Activated naive CD4-positive, alpha-beta T cell treated with Interleukin-2 at 50 U/mL for 16 hours (primary cell): ENCODE data around the gene PLEKHH2.
"Not testable (repeated sequence)": the region's sequence is repeated elsewhere in the genome, so short reads cannot be mapped to it uniquely, and the experiment has no call there.

Experiments
- DNase-seq: peaks from one replicate; pipeline ENCODE4 v3.0.0-alpha.2; 2020

PLEKHH2 gene

DNA sequence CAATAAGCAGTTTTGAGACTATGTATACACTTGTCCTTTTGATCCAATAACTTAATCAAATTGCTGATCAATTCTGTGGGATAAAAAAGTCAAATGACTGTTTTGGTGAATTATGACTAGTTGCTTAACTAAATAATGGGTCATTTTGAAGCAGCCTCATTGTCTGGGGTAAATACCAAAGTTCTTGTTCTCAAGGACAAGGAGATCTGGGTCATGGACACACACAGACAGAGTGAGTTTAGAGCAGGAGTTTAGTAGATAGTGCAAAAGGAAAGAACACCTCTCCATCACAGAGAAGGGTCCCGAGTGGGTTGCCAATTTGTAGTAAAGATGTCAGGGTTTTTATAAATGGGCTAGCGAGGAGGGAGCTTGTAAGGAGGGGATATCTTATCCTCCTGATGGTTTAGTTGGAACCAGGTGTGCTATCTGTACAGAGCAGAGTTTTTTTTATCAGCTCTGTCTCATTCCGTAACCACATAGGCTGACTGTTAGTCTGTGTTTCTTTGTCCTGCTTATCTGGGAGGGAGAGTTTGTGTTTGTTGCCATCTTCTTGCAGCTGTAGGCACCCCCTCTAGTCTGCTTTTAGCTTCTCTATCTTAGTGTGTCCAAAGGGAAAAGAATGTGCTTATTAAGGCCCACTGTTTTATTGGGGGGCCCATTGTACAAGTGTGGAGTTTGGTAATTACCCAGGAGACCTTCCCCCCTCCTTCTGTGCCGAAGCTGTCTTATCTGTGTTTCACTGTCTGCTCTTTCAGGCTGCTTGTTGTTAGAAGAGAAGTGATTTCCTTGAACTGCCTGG, 87.9 kb downstream of the PLEKHH2 start:
- no peak for DNase-seq

DNA sequence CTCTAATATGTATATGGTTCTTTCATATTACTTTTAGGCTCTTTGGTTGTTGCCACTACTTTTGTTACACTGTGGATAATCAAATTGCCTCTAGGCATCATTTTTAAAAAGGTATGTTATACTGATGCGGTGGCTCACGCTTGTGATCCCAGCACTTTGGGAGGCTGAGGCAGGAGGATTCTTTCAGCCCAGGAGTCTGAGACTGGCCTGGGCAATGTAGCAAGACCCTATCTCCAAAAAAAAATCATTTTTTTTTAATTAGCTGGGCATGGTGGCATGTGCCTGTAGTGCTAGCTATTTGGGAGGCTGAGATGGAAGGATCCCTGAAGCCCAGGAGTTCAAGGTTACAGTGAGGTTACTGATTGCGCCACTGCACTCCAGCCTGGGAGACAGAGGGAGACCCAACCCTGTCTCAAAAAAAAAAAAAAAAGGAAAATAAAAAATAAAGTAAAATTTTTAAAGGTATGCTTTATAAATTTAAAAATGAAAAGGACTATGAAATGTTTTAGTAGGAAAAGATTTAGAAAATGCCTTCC, 88.7 kb downstream of the PLEKHH2 start:
- no peak for DNase-seq

GRCh38 chr2:43726961-43727633, 90.0 kb downstream of the PLEKHH2 start:
- DNase-seq = not testable (repeated sequence)

- DNase-seq = no peak
Measured at GRCh38 chr2:43727634-43728014, 90.6 kb downstream of the PLEKHH2 start.

GRCh38 chr2:43729491-43730174, 92.6 kb downstream of the PLEKHH2 start:
- no peak for DNase-seq

DNA sequence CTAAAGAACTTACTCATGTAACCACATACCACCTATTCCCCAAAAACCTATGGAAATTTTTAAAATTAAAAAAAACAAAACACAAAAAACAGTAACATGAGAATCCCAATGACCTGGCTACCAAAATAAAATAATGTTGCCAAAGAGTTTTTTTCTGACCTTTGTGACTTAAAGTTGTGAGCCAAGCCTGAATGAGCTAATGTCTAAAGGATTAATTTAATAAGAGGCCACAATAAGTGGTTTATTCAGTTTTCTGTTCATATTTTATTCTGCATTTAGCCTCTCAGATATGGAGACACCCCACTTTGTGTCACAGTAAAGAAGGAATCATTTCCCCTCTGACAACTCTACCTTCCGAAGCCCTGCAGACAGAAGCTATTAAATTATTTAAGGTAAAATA, 94.2 kb downstream of the PLEKHH2 start:
- no peak for DNase-seq

- no peak for DNase-seq
Measured at GRCh38 chr2:43736637-43737036, 99.6 kb downstream of the PLEKHH2 start.

- no peak for DNase-seq
Measured at GRCh38 chr2:43737097-43737854, 100.2 kb downstream of the PLEKHH2 start.

DNA sequence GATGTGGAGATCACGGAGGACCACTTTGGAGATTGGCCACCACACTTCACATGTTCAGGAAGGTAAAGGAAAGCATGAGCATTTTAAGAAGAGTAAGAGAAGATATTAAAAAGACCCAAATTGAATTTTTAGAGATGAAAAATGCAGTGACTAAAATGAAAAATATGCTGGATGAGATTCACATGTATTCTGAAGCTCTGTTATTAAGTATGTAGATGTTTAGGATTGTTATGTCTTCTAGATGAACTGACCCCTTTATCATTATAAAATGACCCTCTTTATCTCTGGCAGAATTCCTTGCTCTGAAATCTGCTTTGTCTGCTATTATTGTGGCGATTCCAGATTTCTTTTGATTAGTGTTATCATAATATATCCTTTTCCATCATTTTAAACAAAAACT, 100.8 kb downstream of the PLEKHH2 start:
- DNase-seq = no peak

DNA sequence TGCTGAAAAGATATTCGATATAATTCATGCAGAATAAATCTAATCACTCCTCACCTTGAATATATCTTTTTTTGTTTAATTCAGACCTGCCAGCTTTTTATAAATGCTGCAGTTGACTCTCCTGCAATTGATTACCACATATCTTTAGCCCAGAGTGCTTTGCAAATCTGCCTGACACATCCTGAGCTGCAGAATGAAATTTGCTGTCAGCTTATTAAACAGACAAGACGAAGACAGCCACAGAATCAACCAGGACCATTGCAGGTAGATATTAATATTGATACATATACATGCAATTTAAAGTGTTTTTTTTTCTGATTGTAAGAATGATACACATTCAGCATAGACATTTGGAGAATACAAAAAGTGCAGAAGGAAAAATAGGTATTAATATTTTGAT, 101.2 kb downstream of the PLEKHH2 start:
- DNase-seq = no peak

GRCh38 chr2:43743706-43744105, 106.6 kb downstream of the PLEKHH2 start:
- no peak for DNase-seq

- no peak for DNase-seq
Measured at GRCh38 chr2:43745457-43745856, 108.4 kb downstream of the PLEKHH2 start.

DNA sequence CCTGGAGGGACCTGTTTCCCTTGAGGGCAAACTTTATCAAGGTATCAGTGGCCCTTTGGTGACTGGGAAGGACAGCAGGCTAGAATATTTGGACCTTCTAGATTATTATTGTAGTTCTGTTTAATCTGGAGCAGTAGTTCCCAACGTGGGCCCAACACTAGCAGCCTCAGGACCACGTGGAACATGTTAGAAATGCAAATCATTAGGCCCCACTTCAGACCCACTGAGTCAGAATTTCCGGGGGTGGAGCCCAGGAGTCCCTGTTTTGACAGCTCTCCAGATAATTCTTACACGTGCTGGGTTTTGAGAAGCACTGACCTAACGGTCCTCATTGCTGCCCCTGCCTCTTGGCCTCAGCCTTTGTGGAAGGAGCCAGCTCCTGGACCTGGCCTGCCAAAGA, 111.3 kb downstream of the PLEKHH2 start:
- peak; percentile 6 for DNase-seq

GRCh38 chr2:43749583-43749982, 112.5 kb downstream of the PLEKHH2 start:
- no peak for DNase-seq

- no peak for DNase-seq
Measured at GRCh38 chr2:43751476-43751990, 114.5 kb downstream of the PLEKHH2 start.

DNA sequence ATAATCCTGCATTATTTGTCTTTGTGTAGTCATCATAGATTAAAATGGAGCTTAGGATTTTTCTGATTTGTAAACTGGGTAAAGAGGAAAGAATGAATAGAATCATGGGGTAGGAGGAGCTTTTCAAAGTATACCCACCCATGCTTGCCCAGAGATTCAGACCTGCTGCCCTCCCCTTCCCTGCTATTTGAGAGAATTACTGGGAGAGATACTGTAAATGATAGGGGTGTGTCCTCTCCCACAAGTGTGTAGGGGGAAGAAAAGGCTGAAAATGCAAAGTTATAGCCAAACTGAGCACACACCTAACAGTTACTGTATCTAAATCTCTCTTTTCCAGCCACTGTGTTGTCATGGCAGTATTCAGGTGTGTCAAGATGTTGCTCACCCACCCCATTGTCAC, 115.2 kb downstream of the PLEKHH2 start:
- no peak for DNase-seq

DNA sequence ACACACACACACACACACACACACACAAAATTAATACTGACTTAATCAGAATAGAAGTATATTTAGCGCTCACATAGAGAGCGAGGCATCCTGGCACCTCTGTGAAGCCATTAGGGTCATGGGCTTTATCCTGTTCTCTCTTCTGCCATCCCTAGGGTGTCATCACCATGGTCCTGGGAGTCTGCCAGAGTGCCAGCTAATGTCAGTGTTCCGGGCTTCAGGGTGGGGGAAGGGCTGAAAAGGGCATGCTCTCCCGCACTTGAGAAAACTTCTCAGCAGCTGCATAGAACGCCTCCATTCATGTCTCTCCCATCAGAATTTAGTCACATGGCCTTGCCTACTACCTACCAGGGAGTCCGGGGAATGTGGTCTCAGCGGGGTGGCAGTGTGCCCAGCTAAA, 117.1 kb downstream of the PLEKHH2 start:
- DNase-seq = no peak

GRCh38 chr2:43758739-43759138, 121.7 kb downstream of the PLEKHH2 start:
- DNase-seq = no peak

DNA sequence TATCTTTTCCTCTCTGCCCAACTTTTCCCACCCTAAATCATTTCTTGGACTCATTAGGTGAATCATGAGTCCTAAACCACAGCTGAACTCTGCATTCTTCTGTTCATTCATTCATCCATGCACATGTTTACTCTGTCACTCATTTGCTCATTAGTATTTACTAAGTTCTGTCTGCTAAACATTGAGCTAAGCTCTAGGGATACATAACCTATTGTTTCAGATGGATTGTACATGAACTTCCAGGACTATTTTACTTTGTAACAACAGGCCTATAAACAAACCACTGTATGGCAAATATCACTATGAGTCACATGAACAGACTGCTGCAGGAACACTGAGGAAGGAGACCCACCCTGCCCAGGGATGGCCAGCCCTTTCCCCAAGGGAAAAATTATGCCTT, 122.1 kb downstream of the PLEKHH2 start:
- DNase-seq = no peak

- DNase-seq = no peak
Measured at GRCh38 chr2:43762286-43762685, 125.2 kb downstream of the PLEKHH2 start.

DNA sequence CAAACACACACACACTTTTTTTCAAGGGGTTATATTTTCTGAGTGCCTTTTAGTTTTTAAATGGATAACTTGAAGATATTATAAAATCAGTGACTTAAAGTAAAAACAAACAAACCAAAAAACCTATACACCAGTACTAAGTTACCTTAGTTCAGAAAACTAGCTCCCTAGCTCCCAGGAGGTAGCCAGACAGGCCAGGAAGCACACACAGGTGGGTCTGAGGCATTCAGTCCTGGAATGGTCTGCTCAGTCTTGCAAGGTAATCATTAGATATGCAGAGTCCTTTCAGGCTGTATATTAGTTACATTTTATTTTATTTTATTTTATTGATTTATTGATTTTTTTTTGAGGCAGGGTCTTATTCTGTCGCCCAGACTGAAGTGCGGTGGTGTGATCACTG, 126.0 kb downstream of the PLEKHH2 start:
- no peak for DNase-seq

- no peak for DNase-seq
Measured at GRCh38 chr2:43764086-43764705, 127.1 kb downstream of the PLEKHH2 start.
